Measurements from ENCODE around the gene NSMF. TPM values are rescaled to one million over a fixed set of nuclear protein-coding genes. Genes with fewer than 3 reads are reported as not detected.

The NSMF gene
- total RNA-seq, 1 donor from 2014 or later, result 50.4 TPM

DNA sequence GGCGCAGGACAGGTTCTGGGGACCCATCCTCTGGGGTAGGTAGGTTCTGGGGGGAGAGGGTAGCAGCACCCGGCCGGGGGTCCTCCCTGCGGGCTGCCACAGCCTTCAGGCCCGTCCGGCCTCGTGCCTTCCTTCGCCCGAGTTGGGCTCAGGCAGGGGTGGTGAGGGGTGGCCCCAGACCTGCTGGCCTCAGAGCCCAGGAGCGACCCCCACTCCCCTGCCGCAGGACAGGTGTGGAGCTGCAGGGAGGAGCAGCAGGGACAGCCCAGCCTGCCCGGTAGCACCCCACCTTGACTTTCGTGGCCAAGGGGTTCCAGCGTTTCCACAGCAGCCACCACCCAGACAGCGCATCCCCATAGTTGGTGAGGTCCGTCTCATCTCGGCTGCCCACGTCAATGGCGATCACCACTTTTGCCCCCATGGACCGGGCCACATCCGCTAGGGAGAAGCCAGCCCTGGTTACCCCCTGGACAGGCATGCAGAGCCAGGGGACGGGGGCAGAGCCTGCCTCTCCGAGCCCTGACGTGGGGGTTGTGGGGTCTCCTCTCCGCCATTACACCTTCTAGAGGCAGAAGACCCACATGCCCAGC, 3.4 kb upstream of the NSMF start:
- no peak for ATAC-seq
- intact Hi-C loops (cut with DNase I), result no loop called here
- DNase-seq (ENCODE audit: low spot score), result no peak

DNA sequence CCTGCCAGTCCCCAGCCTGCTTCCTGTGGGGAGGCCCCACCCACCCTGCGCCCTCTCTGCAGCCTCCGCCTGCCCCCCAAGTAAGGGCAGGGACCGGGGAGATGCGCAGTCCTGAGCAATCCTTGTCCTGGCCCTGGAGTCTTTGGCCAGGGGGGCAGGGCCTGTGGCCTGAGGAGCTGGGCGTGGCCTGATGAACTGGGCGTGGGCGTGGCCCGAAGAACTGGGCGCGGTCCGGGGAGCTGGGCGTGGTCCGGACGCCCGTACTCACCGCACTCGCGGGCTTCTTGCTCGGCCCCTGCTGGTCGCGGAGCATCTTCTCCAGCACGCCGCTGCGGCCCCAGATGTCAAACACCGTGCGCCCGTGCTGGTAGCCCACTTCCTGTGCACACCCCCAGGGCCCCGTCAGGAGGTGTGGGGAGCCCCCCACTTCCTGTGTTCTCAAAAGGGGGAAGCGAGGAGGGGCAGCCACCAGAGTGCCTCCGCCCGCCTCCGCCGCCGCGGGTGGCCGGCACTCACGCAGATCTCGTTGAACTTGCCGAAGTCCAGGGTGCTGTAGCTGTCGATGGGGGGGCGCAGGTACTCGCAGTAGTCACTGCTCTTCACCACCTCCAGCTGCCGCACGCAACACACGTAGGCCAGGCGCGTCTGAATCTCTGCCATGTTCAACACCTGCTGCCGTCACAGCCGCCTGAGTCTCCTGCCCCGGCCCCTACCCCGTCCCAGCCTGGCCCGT, 2.7 kb upstream of the NSMF start:
- intact Hi-C loops (cut with DNase I), result no loop called here
- no peak for DNase-seq (ENCODE audit: low spot score)
- no peak for ATAC-seq

- ATAC-seq, result no peak
- intact Hi-C loops (cut with DNase I), result no loop called here
- no peak for DNase-seq (ENCODE audit: low spot score)
Observed at GRCh38 chr9:137461316-137461662, 2.2 kb upstream of the NSMF start.

DNA sequence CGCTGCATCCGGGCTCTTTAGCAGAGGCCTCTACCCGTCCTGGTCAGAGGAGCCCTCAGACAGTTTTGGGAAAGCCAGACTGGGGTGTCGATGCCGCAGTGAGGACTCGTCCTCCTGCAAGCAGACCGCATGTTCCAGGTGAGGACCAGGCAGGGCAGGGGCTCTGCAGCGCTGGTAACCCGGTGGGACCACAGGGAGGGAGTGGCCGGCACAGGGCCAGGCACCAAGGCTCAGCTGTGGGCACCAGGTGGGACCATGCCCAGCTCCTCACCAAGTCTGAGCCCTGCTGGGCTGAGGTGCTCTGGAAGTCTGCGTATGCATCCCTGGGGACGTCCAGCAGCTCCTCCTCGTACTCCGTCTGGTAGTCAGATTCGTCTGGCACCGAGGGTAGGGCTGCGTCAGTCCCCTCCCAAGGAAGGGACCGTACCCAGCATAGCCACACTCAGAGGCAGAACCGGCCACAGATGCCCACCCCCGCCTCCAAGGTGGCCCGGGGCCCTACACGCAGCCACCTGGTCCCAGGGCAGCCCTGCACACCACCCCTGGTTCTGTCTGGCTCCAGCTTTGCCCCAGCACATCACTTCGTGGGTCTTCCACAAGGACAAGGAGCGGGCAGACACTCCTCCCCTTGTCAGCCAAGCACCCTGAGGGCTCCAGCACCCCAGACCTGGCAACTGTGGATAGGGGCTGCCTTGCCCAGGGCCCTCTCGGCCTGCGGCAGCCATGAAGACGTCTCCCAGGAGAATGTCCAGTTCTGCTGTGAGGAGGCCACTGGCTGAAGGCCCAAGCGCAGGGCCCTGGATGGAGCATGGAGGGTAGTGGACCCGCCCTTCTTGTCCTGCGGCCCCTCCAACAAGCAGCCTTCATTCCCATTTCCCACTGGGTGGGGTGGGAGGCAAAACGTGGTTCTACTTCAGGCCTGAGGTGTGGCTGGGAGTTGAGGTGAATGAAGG, 1.5 kb upstream of the NSMF start:
- ATAC-seq (no peak), DNase-seq (ENCODE audit: low spot score) (peak; percentile 66)
- intact Hi-C loops (cut with DNase I), result no loop called here

GRCh38 chr9:137459601-137460362, 648 bp upstream of the NSMF start:
- DNase-seq (ENCODE audit: low spot score) (peak; percentile 68), ATAC-seq (peak; percentile 1)
- intact Hi-C loops (cut with DNase I), result no loop called here

DNA sequence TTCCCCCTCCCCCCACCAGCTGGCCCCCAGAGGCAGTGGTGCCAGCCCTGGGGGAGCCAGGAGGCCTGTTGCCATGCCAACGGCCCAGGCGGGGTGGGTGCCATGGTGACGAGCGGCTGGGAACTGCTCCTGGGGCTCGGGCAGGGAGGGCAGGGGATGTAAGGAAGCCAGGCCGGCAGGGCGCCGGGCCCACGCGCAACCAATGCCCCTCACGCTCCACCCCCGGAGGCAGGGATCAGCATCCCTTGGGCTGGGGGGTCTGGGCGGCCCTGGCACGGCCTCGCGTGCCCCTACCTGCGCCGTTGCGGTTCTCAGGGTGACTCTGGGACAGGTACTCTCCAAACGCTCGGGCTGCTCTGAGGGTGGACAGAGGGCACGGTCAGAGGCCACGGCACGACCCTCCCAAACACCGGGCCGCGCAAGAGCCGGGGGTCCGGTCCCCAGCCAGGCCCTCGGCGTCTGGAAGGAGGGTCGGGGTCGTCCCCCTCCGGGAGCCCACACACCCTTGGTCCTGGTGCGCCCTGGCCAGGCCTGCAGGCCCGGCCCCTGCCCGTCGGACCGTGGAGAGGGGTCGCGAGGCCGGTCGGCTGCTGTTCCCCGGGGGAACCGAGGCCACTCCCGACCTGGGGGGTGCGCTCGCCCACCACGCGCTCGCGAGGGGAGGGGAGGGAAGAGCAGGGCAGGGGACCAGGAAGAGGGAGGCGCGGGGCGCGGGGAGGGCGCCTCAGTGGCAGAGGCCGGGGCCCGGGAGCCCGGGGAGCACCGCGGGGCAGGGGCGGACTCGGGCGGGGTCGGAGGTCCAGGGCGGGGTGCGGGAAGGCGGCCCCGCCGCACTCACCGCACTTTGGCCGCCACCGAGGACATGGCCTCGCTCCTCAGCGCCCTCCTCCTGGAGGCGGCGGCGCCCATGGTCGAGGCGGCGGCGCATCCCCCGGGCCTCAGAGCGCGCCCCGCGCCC, 661 bp downstream of the NSMF start:
- ATAC-seq, result no peak
- peak; percentile 74 for DNase-seq (ENCODE audit: low spot score)
- intact Hi-C loops (cut with DNase I), result no loop called here

DNA sequence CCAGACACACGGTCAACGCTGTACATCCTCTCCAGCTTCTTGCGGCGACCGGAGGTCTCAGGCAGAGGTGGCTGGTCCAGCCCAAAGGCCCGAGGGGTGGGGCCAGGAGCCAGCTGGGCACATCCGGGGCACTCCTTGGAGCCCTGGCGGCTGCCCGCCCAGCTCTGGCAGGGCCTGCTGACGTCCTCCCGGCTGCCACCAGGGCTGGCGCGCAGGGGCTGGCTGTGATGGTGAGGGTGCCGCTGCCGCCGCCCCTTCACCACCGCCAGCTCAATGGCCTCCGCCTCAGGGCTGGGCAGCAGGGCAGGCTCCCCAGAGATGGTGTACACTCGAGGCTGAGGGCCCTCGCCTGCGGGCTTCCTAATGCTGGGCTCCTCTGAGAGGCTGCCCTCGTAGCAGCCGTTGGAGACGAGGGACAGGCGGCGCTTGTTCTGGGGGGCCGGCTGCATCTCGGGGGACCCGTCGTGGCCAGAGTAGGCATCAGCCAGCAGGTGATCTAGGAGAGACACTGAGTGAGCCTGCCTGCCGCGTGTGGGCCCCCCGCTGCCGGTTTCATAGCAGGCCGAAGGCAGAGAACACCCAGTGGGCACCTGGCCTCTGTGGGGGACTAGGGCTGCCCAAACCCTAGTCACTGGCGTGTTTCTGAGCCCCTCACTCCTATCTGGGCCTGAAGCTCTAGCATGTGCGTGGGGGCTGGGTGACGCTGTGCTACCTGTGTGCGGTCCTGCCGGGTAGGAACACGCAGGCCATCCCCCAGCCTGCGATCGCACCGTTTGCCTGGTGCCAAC, 1.5 kb downstream of the NSMF start:
- DNase-seq (ENCODE audit: low spot score) (peak; percentile 63), ATAC-seq (no peak)
- intact Hi-C loops (cut with DNase I), result no loop called here

DNA sequence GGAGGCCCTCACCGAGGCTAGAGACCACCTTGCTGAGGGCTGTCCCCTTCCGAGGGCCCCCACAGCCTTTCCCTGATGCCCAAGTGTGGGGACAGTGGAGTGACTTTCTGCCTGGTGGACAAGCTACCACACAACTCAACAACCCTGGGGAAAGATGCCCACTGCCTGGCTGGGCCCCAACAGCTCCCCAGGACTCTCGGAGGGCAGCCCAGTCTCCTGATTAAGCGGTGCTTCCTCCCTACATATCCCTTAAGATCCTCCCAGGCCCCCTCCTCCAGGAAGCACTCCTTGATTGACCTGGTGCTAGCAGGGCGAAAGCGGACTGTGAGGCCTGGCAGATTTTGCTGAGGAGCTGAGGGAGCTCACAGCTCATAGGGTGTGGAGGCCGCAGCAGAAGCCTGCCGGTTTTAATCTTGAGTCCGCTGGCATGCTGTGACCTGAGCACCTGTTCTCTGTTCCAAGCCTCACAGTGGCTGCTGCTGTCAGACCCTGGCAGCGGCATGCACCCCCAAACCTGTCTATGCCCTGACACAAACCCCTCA, 2.2 kb downstream of the NSMF start:
- intact Hi-C loops (cut with DNase I), result no loop called here
- no peak for ATAC-seq

DNA sequence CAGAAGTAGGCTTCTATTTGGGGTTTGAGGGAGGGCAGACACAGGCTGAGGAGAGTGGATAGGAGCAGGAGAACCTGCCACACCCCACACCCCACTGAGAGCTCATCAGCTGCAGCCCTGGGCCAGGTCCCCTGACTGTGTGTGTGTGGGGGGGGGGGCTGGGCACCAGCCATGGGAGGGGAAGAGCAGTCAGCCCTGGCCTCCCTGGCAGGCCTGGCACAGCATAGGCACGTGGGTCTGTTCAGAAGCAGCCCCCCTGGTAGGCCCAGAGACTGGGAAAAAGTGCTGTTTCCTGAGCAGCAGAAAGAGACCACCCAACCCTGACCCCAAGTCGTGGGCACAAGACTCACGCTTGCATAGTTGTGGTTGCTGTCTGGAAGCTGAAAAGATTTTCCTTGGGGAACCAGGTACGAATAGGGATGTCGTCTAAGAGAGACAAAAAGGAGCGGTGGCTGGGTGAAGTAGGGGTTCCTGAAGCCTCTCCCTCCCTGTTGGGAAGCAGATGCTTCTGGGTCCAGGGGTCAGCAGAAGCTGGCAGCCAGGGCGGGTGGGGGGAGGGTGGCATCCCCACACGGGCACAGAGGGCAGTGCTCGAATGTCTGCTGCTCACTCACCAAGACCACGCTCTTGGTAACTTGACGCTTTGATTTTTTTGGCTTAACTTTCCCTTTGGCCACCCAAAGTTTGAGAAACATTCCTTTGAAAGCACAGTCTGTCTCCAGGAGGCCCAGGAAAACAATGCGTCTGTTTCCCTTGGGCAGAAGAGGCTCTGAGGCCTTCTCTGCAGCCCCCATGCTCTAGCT, 2.9 kb downstream of the NSMF start:
- peak; percentile 57 for DNase-seq (ENCODE audit: low spot score)
- ATAC-seq, result peak; percentile 1
- intact Hi-C loops (cut with DNase I), result no loop called here

More for the DNA sequence above, 2.2 kb downstream of the NSMF start:
- peak; percentile 62 for DNase-seq (ENCODE audit: low spot score)

DNA sequence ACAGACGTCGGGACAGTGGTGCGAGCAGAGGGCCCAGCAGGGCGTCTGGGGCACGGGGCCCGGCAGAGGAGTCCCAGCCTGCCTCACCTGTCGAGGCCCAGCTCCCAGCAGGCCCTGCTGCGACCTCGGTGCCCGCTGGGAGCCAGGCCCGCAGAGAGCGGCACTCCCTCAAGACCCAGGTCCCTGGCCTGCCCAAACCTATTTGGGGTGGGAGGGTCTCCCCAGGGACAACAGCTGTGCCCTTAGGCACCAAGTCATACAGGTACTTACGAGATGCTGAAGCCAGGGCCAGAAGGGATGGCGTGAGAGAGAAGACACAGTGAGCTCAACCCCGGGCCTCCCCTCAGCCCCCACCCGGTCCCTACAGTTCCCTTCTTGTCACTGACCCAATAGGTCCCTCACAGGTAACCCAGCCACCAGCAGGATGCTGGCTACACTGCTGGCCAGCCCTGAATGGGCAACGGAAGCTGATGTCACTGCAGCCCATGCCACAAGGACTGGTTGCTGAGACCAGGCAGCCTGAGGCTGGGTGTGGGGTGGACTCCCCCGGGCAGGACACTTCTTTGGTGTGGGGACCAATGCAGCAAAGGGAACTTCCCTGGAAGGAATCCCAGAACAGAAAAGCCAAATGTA, 3.7 kb downstream of the NSMF start:
- DNase-seq (ENCODE audit: low spot score) (peak; percentile 60), ATAC-seq (no peak)
- intact Hi-C loops (cut with DNase I), result no loop called here

DNA sequence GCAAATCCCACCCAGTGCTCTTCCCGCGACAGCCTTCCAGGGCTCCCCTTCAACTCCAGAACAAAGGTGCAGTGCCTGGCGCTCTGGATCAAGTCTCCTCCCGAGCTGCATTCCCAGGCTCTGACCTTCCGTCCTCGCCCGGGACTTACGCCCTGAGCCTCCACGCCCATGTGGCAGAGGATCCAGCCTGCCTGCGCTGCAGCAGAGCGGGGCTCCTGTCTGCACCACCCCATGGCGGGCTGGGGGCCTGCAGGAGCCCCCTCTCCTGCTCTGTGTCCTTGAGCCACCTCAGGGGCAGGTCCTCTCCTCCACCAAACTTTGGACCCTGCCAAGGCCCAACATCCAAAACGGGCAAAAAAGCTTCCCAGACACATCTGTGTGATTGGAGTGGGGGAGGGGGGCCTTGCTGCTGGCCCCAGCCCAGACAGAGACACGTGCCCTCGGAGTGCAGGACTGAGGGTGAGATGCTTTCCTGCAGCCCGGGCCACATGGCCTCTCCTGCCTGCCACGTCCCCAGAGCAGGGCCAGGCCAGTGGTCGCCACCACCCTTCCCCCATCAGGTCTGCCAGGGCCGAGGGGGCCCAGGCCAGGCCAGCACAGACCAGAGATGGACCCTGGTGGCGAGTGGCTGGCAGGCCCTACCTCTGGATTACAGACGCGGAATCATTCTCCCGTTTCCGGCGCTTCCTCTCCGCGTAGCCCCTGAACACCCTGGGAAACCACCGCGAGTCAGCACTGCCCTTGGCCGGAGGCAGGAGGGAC, 4.4 kb downstream of the NSMF start:
- intact Hi-C loops (cut with DNase I), result no loop called here
- ATAC-seq (peak; percentile 49), DNase-seq (ENCODE audit: low spot score) (peak; percentile 78)

DNA sequence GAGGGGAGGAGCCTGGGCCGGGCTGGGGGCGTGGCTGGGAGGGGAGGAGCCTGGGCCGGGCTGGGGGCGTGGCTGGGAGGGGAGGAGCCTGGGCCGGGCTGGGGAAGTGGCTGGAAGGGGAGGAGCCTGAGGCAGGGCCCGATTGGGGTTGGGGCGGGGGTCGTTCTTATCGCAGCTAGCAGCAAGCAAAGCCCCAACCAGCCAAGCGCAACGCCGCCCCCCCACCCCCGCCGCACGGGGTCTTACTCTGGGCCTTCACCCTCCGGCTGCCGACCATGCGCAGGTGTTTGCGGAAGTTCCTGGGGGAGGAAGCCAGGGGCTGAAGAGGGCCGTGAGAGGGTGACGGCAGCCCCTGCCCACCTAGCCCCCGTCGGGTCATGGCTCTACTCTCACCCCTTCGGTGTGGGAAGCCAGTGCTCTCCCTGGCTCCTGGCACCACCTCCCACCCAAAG, 5.0 kb downstream of the NSMF start:
- ATAC-seq (peak; percentile 59), DNase-seq (ENCODE audit: low spot score) (peak; percentile 90)
- intact Hi-C loops (cut with DNase I), result no loop called here

DNA sequence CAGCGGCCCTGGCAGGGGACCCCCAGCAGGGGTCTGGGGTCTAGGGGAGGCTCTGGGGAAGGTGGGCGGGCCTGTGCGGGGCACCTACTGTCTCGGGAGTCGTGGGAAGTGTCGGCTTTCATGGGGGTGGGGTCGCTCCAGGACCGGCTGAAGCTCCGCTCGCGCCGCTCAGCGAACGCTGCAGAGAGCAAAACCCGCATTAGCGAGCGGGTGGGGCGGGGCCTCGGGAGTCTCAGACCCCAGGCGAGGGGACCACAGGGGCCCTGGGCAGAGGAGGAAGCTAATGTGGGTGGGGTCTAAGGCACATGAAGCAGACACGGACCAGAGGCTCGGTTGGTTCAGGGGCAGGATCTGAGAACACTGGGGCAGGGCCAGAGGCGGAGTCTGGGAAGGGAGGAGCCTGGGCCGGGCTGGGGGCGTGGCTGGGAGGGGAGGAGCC, 5.5 kb downstream of the NSMF start:
- intact Hi-C loops (cut with DNase I), result no loop called here
- DNase-seq (ENCODE audit: low spot score), result peak; percentile 89
- peak; percentile 72 for ATAC-seq

GRCh38 chr9:137452761-137453642, 6.1 kb downstream of the NSMF start:
- intact Hi-C loops (cut with DNase I), result no loop called here
- peak; percentile 76 for DNase-seq (ENCODE audit: low spot score)
- ATAC-seq, result no peak
